Lower leg skin (tissue), 4 donors: ENCODE measurements around the gene DENND4C. TPM values are rescaled to one million over a fixed set of nuclear protein-coding genes. Genes with fewer than 3 reads are reported as not detected.
A peak's percentile ranks its signal among the peaks of the same experiment; 100 is the strongest.
"Not testable (repeated sequence)": the region's sequence is repeated elsewhere in the genome, so short reads cannot be mapped to it uniquely, and the experiment has no call there.

Source experiments
- DNase-seq, 2 donors: peaks; one replicate each; pipeline ENCODE4 v3.0.0-alpha.2; 2019; ENCODE audit warnings: low spot score in 2 of 2
- H3K4me3 ChIP-seq: fragments of 200-600 bp; sonication (generic); 2 replicates; pipeline ENCODE4 v1.5.1; 2017; ENCODE audit warnings: mild to moderate bottlenecking, low read depth; ENCODE audit not compliant: poor library complexity, severe bottlenecking
- CTCF ChIP-seq, 3 donors: fragments of 450-650 bp; IDR thresholded peaks; one replicate each; pipeline ENCODE4 v1.5.1; 2016; ENCODE audit warnings: antibody characterized with exemption in 3 of 3, mild to moderate bottlenecking in 3 of 3, moderate library complexity in 2 of 3
- POLR2A ChIP-seq, 2 donors: fragments of 450-650 bp; IDR thresholded peaks; one replicate each; pipeline ENCODE4 v1.6.1; 2016 to 2017; ENCODE audit warnings: antibody characterized with exemption in 2 of 2, mild to moderate bottlenecking in 1 of 2, moderate library complexity in 1 of 2
- WGBS, 2 donors: methylation state at CpG; one replicate each; pipeline ENCODE4 v1.1.5; 2018; 5-methylcytosine and 5-hydroxymethylcytosine counted together
- intact Hi-C: fragments of 100-400 bp; cut with DNase I; formaldehyde crosslinking; loops from one replicate; pipeline ENCODE4 v1.15.0; 2023; ENCODE audit warnings: low total_unique reads
- total RNA-seq, 4 donors: library from RNA; depleted of rRNA; stranded (reverse); fragments of >200 nt; gene quantifications; one replicate each; pipeline ENCODE4 v1.1.0, GENCODE V29; 2016

DENND4C gene
- total RNA-seq, 4 donors from 2014 or later = 78.2 to 119 (median 104) TPM

- intact Hi-C loops = no loop called here
- no peak for DNase-seq
- TF ChIP-seq POLR2A (IDR thresholded peaks at IDR 0.05) = no peak
- TF ChIP-seq CTCF (IDR thresholded peaks at IDR 0.05) = no peak
- WGBS, 2 donors = 4 to 5% methylated on average over 17 of the region's 17 CpGs
- peak overlapping the region; percentile 76 for H3K4me3 ChIP-seq
These were observed 179.1 kb downstream of the DENND4C start for GRCh38 chr9:19409401-19410194.

- 92 to 100% methylated on average over 2 of the region's 2 CpGs for WGBS, 2 donors
- no peak for TF ChIP-seq POLR2A (IDR thresholded peaks at IDR 0.05)
- TF ChIP-seq CTCF (IDR thresholded peaks at IDR 0.05) = no peak
- H3K4me3 ChIP-seq = no peak overlapping the region
- intact Hi-C loops = no loop called here
- DNase-seq = no peak
These were observed 179.7 kb downstream of the DENND4C start for GRCh38 chr9:19410195-19410503.

- TF ChIP-seq CTCF (IDR thresholded peaks at IDR 0.05) (no peak), POLR2A (IDR thresholded peaks at IDR 0.05) (no peak)
- WGBS, 2 donors = 97 to 100% methylated on average over 2 of the region's 2 CpGs
- DNase-seq = no peak
- intact Hi-C loops = no loop called here
- no peak overlapping the region for H3K4me3 ChIP-seq
These were observed 180.1 kb downstream of the DENND4C start for GRCh38 chr9:19410594-19410993.

- intact Hi-C loops = no loop called here
- WGBS, 2 donors = 56 to 78% methylated on average over 8 of the region's 8 CpGs
- TF ChIP-seq CTCF (IDR thresholded peaks at IDR 0.05) (no peak), POLR2A (IDR thresholded peaks at IDR 0.05) (no peak)
- H3K4me3 ChIP-seq = no peak overlapping the region
- DNase-seq = no peak
These were observed 180.8 kb downstream of the DENND4C start for GRCh38 chr9:19411316-19411715.

GRCh38 chr9:19413456-19413855 is 183.0 kb downstream of the DENND4C start:
- intact Hi-C loops, DNase-seq, H3K4me3 ChIP-seq: not testable (repeated sequence)
- WGBS, 2 donors = 67 to 80% methylated on average over 3 of the region's 3 CpGs

GRCh38 chr9:19416143-19416542 is 185.7 kb downstream of the DENND4C start:
- WGBS, 2 donors = 97 to 98% methylated on average over 2 of the region's 2 CpGs
- intact Hi-C loops = no loop called here
- DNase-seq = no peak

More at GRCh38 chr9:19416143-19416542, 185.7 kb downstream of the DENND4C start:
- no peak overlapping the region for H3K4me3 ChIP-seq
- TF ChIP-seq CTCF (IDR thresholded peaks at IDR 0.05) (no peak), POLR2A (IDR thresholded peaks at IDR 0.05) (no peak)
